HG02938 (cell line): Measurements from ENCODE around the gene PIGX.

ENCODE experiments used
- ATAC-seq: cut with Tn5 transposase; IDR thresholded peaks from one replicate; pipeline ENCODE4 v1.9.1; 2021; ENCODE audit warnings: mild to moderate bottlenecking, moderate library complexity; ENCODE audit not compliant: unreplicated experiment

Gene PIGX

GRCh38 chr3:196711838-196712513 is at the start of gene PIGX, which contains the start of gene CEP19:
Gene PIGX, plus strand, starts transcription at chr3:196712377.
Gene CEP19, minus strand, starts transcription at chr3:196712250. Its CDS starts 3,593 bp downstream, at chr3:196708657.
- peak; percentile 74 for ATAC-seq

- no peak for ATAC-seq
Observed at GRCh38 chr3:196662711-196663571, 49.2 kb upstream of the PIGX start.

GRCh38 chr3:196666001-196666867 is 45.9 kb upstream of the PIGX start:
- no peak for ATAC-seq

- no peak for ATAC-seq
Observed at GRCh38 chr3:196667056-196667825, 44.9 kb upstream of the PIGX start.

DNA sequence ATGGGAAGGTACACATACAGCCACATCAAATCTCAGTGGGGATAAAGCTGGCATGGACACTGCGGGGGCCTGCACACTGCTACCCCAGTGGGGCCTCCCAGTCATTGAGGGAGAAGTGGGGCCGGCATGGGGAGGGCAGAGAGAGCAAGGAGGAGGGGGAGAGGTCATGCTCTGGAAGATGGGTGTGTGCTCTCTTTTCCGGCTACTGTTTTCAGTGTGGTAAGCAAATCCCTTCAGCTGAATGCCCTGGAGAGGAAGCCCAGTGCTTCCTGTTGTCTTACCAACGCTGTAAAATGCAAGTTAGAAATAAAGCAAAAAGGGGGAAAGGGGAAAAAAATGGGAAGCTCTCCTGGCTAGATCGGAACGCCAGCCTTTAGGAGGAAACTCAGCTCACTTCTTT is 41.8 kb upstream of the PIGX start:
- no peak for ATAC-seq

DNA sequence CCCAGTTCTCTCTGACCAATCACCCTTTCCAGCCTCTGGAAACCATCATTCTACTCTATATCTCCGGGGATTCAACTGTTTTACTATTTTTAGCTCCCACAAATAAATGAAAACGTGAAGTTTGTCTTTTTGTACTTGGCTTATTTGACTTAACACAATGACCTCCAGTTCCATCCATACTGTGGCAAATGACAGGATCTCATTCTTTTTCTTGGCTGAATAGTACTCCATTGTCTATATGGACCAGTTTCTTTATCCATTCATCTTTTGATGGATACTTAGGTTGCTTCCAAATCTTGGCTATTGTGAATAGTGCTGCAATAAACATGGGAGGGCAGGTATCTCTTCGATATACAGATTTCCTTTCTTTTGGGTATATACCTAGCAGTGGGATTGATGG is 38.5 kb upstream of the PIGX start:
- no peak for ATAC-seq

- ATAC-seq: no peak
Observed at GRCh38 chr3:196677353-196677752, 34.8 kb upstream of the PIGX start.

GRCh38 chr3:196677931-196678330 is 34.2 kb upstream of the PIGX start:
- no peak for ATAC-seq

DNA sequence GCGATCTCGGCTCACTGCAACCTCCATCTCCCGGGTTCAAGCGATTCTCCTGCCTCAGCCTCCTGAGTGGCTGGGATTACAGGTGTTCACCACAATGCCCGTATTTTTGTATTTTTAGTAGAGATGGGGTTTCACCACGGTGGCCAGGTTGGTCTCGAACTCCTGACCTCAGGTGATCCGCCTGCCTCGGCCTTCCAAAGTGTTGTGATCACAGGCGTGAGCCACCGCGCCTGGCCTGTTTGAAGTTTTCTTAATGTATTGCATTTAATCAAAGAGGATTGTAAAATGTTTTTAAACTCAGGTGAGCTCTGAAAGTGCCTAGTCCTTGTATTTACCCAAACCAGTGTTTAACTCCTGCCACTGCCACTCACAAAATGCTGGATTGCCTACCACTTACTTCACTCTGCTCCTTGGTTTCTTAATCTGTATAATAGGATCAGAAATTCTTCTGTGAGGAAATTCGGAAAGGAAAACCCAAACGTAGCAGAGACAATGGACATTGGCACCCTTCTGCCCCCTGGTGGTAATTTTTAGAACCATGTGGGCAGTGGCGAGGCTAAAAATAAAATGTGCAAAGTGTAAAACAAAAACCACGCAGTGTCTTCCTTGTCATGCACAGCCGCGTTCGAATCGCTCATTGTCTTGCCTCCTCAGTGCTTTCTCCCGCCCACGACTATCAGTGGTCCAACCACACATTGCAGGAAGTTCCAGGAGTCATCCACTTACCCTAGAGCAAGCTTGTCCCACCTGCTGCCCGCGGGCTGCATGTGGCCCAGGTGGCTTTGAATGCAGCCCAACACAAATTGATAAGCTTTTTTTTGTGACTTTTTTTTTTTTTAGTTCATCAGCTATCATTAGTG is 27.4 kb upstream of the PIGX start:
- ATAC-seq: peak; percentile 76

- ATAC-seq: no peak
Observed at GRCh38 chr3:196686436-196686835, 25.7 kb upstream of the PIGX start.

DNA sequence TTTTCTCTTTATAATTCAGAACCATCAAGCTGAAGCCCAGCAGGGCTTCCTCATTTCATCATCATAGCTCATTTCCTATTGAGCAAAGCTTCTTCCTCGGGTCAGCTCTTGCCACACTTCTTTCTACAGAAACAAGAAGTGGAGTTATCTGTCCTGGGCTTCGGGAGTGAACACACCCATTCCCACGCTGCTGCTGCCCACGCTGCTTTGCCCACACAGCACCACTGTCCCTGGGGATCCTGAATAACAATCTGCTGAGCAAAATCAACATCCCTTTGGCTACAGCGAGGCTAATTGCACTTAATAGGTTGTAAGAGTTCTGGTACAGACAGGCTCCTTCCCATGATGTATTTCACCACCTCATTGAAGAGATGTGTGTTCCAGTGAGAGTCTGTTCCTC is 23.8 kb upstream of the PIGX start:
- ATAC-seq: no peak

GRCh38 chr3:196689941-196690660 is 22.1 kb upstream of the PIGX start:
- ATAC-seq: no peak

DNA sequence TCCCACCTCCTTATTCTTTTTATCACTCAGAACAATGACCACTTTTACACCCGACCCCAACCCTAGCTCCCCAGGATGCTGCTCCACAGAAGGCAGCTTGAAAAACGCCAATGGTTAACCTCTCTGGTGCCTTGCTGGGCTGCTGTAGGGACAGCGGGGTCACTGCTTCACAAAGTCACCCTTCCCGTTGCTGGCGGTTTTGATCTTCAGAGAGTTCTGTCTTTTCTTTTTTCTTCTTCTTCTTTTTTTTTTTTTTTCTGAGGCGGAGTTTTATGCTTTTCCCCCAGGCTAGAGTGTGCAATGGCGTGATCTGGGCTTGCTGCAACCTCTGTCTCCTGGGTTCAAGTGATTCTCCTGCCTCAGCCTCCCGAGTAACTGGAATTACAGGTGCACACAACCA is 20.8 kb upstream of the PIGX start:
- ATAC-seq: no peak

- ATAC-seq: no peak
Observed at GRCh38 chr3:196694202-196694638, 18.0 kb upstream of the PIGX start.

DNA sequence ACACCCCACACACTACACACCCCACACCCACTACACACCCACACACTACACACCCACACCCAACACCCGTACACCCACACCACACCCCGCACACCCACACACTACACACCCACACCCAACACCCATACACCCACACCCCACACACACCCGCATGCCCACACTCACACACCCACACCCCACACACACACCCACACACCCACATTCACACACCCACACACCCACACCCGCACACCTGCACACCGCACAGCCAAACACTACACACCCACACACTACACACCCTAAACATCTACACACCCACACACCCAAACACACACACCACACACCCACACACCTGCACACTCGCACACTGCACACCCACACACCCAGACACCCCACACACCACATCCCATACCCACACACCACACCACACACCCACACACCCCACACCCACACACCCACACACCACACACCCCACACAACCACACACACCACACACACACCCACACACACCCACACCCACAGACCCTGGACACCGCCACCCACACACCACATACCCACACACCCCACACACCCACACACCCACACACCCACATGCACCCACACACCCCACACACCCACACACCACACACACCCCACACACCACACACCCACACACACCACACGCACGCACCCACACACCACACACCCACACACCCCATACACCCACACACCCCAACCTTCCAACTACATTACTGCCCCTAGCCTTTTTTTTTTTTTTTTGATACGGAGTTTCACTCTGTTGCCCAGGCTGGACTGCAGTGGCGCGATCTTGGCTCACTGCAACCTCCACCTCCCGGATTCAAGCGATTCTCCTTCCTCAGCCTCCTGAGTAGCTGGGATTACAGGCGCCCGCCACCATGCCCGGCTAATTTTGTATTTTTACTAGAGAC is 17.0 kb upstream of the PIGX start:
- no peak for ATAC-seq

DNA sequence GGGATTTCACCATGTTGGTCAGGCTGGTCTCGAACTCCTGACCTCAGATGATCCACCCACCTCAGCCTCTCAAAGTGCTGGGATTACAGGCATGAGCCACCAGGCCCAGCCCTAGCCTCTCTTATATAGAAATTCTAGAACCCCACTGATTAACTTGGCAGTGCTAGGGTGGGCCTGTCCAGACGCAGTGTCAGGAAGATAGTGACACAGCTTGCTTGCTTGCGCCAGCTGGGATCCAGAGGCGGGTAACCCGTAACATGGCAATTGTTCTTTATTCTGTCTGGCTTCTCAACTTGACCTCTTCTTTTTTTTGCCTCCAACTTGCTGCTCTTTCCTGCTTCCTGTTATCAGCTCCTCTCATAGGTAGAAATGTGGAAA is 16.3 kb upstream of the PIGX start:
- no peak for ATAC-seq

DNA sequence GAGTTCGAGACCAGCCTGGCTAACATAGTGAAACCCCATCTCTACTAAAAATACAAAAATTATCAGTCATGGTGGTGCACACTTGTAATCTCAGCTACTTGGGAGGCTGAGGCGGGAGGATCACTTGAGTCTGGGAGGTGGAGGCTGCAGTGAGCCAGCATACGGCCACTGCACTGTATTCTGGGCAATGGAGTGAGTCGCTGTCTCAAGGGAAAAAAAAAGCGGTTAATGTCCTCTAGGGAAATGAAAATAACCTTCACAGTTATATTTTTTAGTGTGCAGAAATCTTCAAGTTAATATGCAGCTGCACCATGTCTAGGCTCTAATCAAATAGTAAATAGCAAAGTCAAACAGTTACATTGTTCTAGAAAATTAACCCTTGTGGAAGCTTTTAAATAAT is 14.9 kb upstream of the PIGX start:
- no peak for ATAC-seq

DNA sequence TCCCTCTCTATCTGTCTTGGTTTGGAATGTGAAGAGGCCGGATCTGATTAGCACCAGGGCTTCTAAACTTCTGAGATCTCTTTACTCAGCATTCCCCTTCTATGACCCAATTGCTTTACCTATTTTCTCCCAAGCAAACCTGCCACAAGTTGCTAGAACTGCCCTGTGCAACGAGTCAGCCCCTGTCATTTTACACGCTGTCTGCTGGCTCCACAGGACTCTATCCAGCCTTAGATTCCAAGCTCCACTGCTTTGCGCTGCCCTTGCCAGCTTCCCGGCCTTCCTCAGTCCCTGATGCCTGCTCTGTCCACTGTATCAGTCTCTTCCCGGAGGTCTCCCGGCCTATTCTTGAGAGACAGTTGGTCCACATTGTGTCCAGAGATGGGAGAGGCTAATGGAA is 12.4 kb upstream of the PIGX start:
- no peak for ATAC-seq
